Fibroblast of peridontal ligament (primary cell): ENCODE data around the gene ATOSB.
"Not testable (repeated sequence)": the region's sequence is repeated elsewhere in the genome, so short reads cannot be mapped to it uniquely, and the experiment has no call there.

Experiments
- DNase-seq: peaks from one replicate; pipeline ENCODE4 v3.0.0-alpha.2; 2010; ENCODE audit errors: extremely low read depth

ATOSB gene

GRCh38 chr9:35115680-35116538 lies at the start of gene ATOSB:
ATOSB (minus strand) TSS chr9:35115862; CDS start chr9:35108274, 7,588 bp downstream.
- DNase-seq: peak; percentile 94

- DNase-seq: peak; percentile 54
Measured at GRCh38 chr9:35164711-35165110, 49.0 kb upstream of the ATOSB start.

- no peak for DNase-seq
Measured at GRCh38 chr9:35163413-35163812, 47.8 kb upstream of the ATOSB start.

GRCh38 chr9:35162605-35163315 lies 47.1 kb upstream of the ATOSB start:
- DNase-seq: peak; percentile 18

GRCh38 chr9:35161713-35162604 lies 46.3 kb upstream of the ATOSB start, which contains the start of gene UNC13B:
UNC13B (plus strand) TSS chr9:35162009; CDS start chr9:35162284, 275 bp downstream.
- peak; percentile 90 for DNase-seq

GRCh38 chr9:35158501-35159280 lies 43.0 kb upstream of the ATOSB start:
- no peak for DNase-seq

- DNase-seq: not testable (repeated sequence)
Measured at GRCh38 chr9:35157836-35158235, 42.2 kb upstream of the ATOSB start.

GRCh38 chr9:35156781-35157180 lies 41.1 kb upstream of the ATOSB start:
- DNase-seq: no peak

GRCh38 chr9:35152926-35153325 lies 37.3 kb upstream of the ATOSB start:
- DNase-seq: no peak

GRCh38 chr9:35147941-35148563 lies 32.4 kb upstream of the ATOSB start:
- DNase-seq: not testable (repeated sequence)

- DNase-seq: no peak
Measured at GRCh38 chr9:35142037-35142436, 26.4 kb upstream of the ATOSB start.

GRCh38 chr9:35140093-35140492 lies 24.4 kb upstream of the ATOSB start:
- DNase-seq: no peak

- no peak for DNase-seq
Measured at GRCh38 chr9:35136866-35137265, 21.2 kb upstream of the ATOSB start.

- DNase-seq: peak; percentile 1
Measured at GRCh38 chr9:35135988-35136387, 20.3 kb upstream of the ATOSB start.

GRCh38 chr9:35134920-35135319 lies 19.3 kb upstream of the ATOSB start:
- DNase-seq: no peak

GRCh38 chr9:35116898-35117551 lies 1.4 kb upstream of the ATOSB start:
- peak; percentile 98 for DNase-seq

GRCh38 chr9:35116539-35116897 lies 856 bp upstream of the ATOSB start:
- DNase-seq: no peak

GRCh38 chr9:35114840-35115628 lies 628 bp downstream of the ATOSB start:
- peak; percentile 32 for DNase-seq

GRCh38 chr9:35114113-35114839 lies 1.4 kb downstream of the ATOSB start:
- DNase-seq: peak; percentile 96
